RPMI8226 (cell line): ENCODE data around the gene BMAL2.

Experiments used
- DNase-seq: peaks from one replicate; pipeline ENCODE4 v3.0.0-alpha.2; 2015

The BMAL2 gene

GRCh38 chr12:27361372-27361771 is 28.7 kb downstream of the BMAL2 start:
- no peak for DNase-seq

- no peak for DNase-seq
These were observed 34.0 kb downstream of the BMAL2 start for GRCh38 chr12:27366621-27367020.

GRCh38 chr12:27367078-27367477 is 34.4 kb downstream of the BMAL2 start:
- no peak for DNase-seq

DNA sequence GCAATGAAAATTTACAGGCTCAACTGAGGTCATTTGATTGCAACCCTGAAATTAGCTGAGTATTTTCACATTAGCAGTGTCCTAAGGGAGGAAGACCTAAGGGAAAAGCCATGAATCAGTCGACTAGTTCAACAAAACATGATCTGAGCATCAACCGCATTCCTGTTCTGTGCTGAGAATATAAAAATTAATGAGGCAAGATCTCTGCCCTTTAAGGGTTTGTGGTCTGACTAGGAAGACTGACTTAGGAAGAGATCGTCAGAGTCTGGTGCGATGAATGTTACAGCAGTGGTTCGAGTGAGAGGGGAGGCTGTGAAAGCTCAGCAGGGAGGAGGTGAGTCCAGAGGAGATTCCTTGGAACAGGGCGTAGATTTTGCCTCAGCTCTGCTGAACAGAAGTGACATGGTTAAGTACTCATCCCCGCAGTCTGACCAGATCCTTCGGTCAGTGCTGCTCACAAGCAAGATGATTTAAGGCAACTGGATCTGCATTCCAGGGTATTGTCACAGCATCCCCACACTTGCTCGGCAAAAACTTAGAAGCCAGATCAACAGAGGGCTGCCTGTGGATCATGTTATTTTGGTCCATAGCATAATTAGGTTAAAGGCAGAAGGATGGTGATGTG is 49.6 kb downstream of the BMAL2 start:
- DNase-seq = no peak
